SK-N-SH (cell line): ENCODE results near the gene HIPK4. TPM values are rescaled to one million over a fixed set of nuclear protein-coding genes. Genes with fewer than 3 reads are reported as not detected.

ENCODE experiments used
- CTCF ChIA-PET: fragments of 300-600, 350-600 bp; formaldehyde crosslinking; extraction: SDS; loops from one replicate; lab custom pipeline; 2021; lab: Yijun Ruan, JAX
- POLR2A ChIA-PET: fragments of 350-600 bp; sonication (Branson Sonifier 250); formaldehyde crosslinking; extraction: SDS; loops from one replicate; lab custom pipeline; 2020; ENCODE audit warnings: antibody characterized with exemption, inconsistent platforms; lab: Yijun Ruan, JAX
- DNase-seq: peaks from one replicate; pipeline ENCODE4 v3.0.0; 2012
- H2AFZ ChIP-seq: fragments of 200-600 bp; sonication (generic); 2 replicates; pipeline ENCODE4 v1.8.1; 2016; ENCODE audit warnings: antibody characterized with exemption, mild to moderate bottlenecking, low read depth
- H3F3A ChIP-seq: fragments of 200-600 bp; sonication (generic); replicated peaks from 2 replicates; pipeline ENCODE3; 2016; ENCODE audit warnings: antibody characterized with exemption, mild to moderate bottlenecking; ENCODE audit not compliant: insufficient read depth
- H3K27ac ChIP-seq, 2 experiments: fragments of 200-500 bp in 1 of 2; fragments of 200-600 bp in 1 of 2; sonication (Bioruptor generic) in 1 of 2; sonication (generic), shearing (Covaris generic) in 1 of 2; 2 replicates each; pipeline versions ENCODE4 v1.5.1 to v1.6.1; 2014 to 2016; ENCODE audit warnings: low read depth in 2 of 2, inconsistent platforms in 1 of 2, low read length in 1 of 2, mild to moderate bottlenecking in 1 of 2, mixed read lengths in 1 of 2
- H3K27me3 ChIP-seq: fragments of 200-600 bp; sonication (generic), shearing (Covaris generic); 2 replicates; pipeline ENCODE4 v1.6.1; 2016; ENCODE audit warnings: mixed run types; ENCODE audit not compliant: insufficient read depth
- H3K36me3 ChIP-seq, 2 experiments: fragments of 200-500 bp in 1 of 2; fragments of 200-600 bp in 1 of 2; sonication (Bioruptor generic) in 1 of 2; sonication (generic) in 1 of 2; replicated peaks in 1 of 2; 2 replicates each; pipeline versions ENCODE3 to v1.5.1; 2014 to 2016; ENCODE audit warnings: low read length in 1 of 2, mild to moderate bottlenecking in 1 of 2; ENCODE audit not compliant: insufficient read depth in 2 of 2, control insufficient read depth in 1 of 2
- H3K4me1 ChIP-seq, 2 experiments: fragments of 200-500 bp in 1 of 2; fragments of 200-600 bp in 1 of 2; sonication (Bioruptor generic) in 1 of 2; sonication (generic), shearing (Covaris generic) in 1 of 2; 2 replicates each; pipeline versions ENCODE4 v1.5.1 to v1.6.1; 2014 to 2016; ENCODE audit warnings: low read depth in 1 of 2, low read length in 1 of 2, mixed run types in 1 of 2; ENCODE audit not compliant: insufficient read depth in 2 of 2, control insufficient read depth in 1 of 2
- H3K4me2 ChIP-seq: fragments of 200-600 bp; sonication (generic), shearing (Covaris generic); 2 replicates; pipeline ENCODE4 v1.6.1; 2017; ENCODE audit warnings: mixed run types
- H3K4me3 ChIP-seq, 2 experiments: fragments of 200-500 bp in 1 of 2; fragments of 200-600 bp in 1 of 2; sonication (Bioruptor generic) in 1 of 2; sonication (generic), shearing (Covaris generic) in 1 of 2; 2 replicates each; pipeline versions ENCODE4 v1.5.1 to v1.8.1; 2014 to 2016; ENCODE audit warnings: low read depth in 2 of 2, inconsistent platforms in 1 of 2, low read length in 1 of 2, mild to moderate bottlenecking in 1 of 2, mixed read lengths in 1 of 2, moderate library complexity in 1 of 2
- H3K79me2 ChIP-seq: fragments of 200-600 bp; sonication (generic); 2 replicates; pipeline ENCODE4 v1.8.1; 2017; ENCODE audit warnings: mild to moderate bottlenecking; ENCODE audit not compliant: insufficient read depth
- H3K9ac ChIP-seq: fragments of 200-600 bp; sonication (generic); 2 replicates; pipeline ENCODE4 v1.6.1; 2017; ENCODE audit warnings: mixed run types
- H3K9me2 ChIP-seq: fragments of 200-600 bp; sonication (generic); 2 replicates; pipeline ENCODE4 v1.6.1; 2017; ENCODE audit warnings: mixed run types
- H3K9me3 ChIP-seq: fragments of 200-600 bp; sonication (generic); 2 replicates; pipeline ENCODE4 v1.6.1; 2017; ENCODE audit warnings: mixed run types, mild to moderate bottlenecking, moderate library complexity
- H4K20me1 ChIP-seq: fragments of 200-600 bp; sonication (generic); 2 replicates; pipeline ENCODE4 v1.6.1; 2017; ENCODE audit warnings: mild to moderate bottlenecking, mixed run types; ENCODE audit not compliant: insufficient read depth
- CHD2 ChIP-seq: fragments of 150-350 bp; IDR thresholded peaks from 2 replicates; pipeline ENCODE4 v1.6.1; 2018; ENCODE audit warnings: low read length; ENCODE audit not compliant: partially characterized antibody
- EP300 ChIP-seq, 2 experiments: IDR thresholded peaks; 2 replicates each; pipeline versions ENCODE4 v1.4.0 to v1.6.1; 2012; ENCODE audit warnings: borderline replicate concordance in 1 of 2, low read depth in 1 of 2, low read length in 1 of 2
- GABPA ChIP-seq: IDR thresholded peaks from 2 replicates; pipeline ENCODE4 v1.4.0; 2012; ENCODE audit warnings: low read depth, mild to moderate bottlenecking
- GATA2 ChIP-seq: sonication (generic); formaldehyde crosslinking; IDR thresholded peaks from 2 replicates; pipeline ENCODE4 v1.5.0; 2020; ENCODE audit warnings: mild to moderate bottlenecking, missing genetic modification reagents
- JUND ChIP-seq: IDR thresholded peaks from 2 replicates; pipeline ENCODE4 v1.4.0; 2012
- MEF2A ChIP-seq: IDR thresholded peaks from 2 replicates; pipeline ENCODE4 v1.4.0; 2012; ENCODE audit warnings: low read depth, borderline replicate concordance
- RAD21 ChIP-seq: IDR thresholded peaks from 2 replicates; pipeline ENCODE4 v1.6.1; 2012; ENCODE audit warnings: mild to moderate bottlenecking, low read length
- RCOR1 ChIP-seq: fragments of 150-350 bp; IDR thresholded peaks from 2 replicates; pipeline ENCODE4 v1.6.1; 2017; ENCODE audit warnings: antibody characterized with exemption, low read length
- RXRA ChIP-seq: IDR thresholded peaks from 2 replicates; pipeline ENCODE4 v1.4.0; 2012; ENCODE audit warnings: low read depth, mild to moderate bottlenecking, borderline replicate concordance
- TEAD4 ChIP-seq: IDR thresholded peaks from 2 replicates; pipeline ENCODE4 v1.4.0; 2012; ENCODE audit warnings: mild to moderate bottlenecking, borderline replicate concordance; ENCODE audit not compliant: insufficient read depth
- YY1 ChIP-seq: IDR thresholded peaks from 2 replicates; pipeline ENCODE4 v1.4.0; 2012; ENCODE audit warnings: low read depth, mild to moderate bottlenecking
- WGBS: methylation state at CpG from one replicate; pipeline ENCODE4 v1.1.6; 2017; ENCODE audit warnings: low lambda C conversion rate; 5-methylcytosine and 5-hydroxymethylcytosine counted together
- polyA plus RNA-seq, 3 experiments: library from polyadenylated mRNA; depleted of rRNA; stranded (reverse); fragments of >200 nt; gene quantifications; 2 replicates each; pipeline ENCODE4 v1.2.3, GENCODE V29; 2012
- TF ChIP-seq, protein P1 (sequence below): fragments of 150-350 bp; IDR thresholded peaks from 2 replicates; pipeline ENCODE4 v1.6.1; 2016; ENCODE audit warnings: mild to moderate bottlenecking, low read depth, low read length
- TF ChIP-seq, protein P2 (sequence below): IDR thresholded peaks from 2 replicates; pipeline ENCODE4 v1.4.0; 2012; ENCODE audit warnings: low read depth, borderline replicate concordance
- TF ChIP-seq, protein P3 (sequence below): IDR thresholded peaks from 2 replicates; pipeline ENCODE4 v1.4.0; 2012; ENCODE audit warnings: low read depth, borderline replicate concordance
- TF ChIP-seq, protein P4 (sequence below): fragments of 150-350 bp; IDR thresholded peaks from 2 replicates; pipeline ENCODE4 v1.6.1; 2017; ENCODE audit warnings: antibody characterized with exemption, low read length, low read depth, borderline replicate concordance
- TF ChIP-seq, protein P5 (sequence below): IDR thresholded peaks from 2 replicates; pipeline ENCODE4 v1.4.0; 2012; ENCODE audit warnings: low read depth

Gene HIPK4
- polyA plus RNA-seq, 1 of the 3 experiments (the other 2 are of a cell fraction) = 0.23 TPM

DNA sequence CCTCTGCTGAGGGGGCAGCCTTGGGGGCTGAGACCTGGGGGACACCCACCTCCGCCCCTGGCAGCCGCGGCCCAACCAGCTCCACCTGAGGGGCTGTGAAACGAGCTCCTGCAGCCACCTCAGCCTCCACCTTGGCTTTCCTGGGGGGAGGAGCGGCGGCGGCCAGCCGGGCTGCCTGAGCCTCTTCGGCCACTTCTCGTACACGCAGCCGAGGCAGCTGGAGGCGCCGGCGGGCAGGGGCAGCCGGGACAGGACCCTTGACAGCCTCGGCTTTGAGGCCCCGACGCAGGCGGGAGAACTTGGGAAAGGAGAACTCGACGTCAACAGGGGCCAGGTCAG lies 7.6 kb upstream of the HIPK4 start (continued):
- TF ChIP-seq EP300 (IDR thresholded peaks at IDR 0.05; ENCODE audit: borderline replicate concordance in 1 of 2, low read depth in 1 of 2, low read length in 1 of 2) (no peak), RXRA (no peak), JUND (no peak), TEAD4 (no peak), YY1 (no peak), RAD21 (no peak)
- TF ChIP-seq, protein P1, sequence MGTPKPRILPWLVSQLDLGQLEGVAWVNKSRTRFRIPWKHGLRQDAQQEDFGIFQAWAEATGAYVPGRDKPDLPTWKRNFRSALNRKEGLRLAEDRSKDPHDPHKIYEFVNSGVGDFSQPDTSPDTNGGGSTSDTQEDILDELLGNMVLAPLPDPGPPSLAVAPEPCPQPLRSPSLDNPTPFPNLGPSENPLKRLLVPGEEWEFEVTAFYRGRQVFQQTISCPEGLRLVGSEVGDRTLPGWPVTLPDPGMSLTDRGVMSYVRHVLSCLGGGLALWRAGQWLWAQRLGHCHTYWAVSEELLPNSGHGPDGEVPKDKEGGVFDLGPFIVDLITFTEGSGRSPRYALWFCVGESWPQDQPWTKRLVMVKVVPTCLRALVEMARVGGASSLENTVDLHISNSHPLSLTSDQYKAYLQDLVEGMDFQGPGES = no peak

DNA sequence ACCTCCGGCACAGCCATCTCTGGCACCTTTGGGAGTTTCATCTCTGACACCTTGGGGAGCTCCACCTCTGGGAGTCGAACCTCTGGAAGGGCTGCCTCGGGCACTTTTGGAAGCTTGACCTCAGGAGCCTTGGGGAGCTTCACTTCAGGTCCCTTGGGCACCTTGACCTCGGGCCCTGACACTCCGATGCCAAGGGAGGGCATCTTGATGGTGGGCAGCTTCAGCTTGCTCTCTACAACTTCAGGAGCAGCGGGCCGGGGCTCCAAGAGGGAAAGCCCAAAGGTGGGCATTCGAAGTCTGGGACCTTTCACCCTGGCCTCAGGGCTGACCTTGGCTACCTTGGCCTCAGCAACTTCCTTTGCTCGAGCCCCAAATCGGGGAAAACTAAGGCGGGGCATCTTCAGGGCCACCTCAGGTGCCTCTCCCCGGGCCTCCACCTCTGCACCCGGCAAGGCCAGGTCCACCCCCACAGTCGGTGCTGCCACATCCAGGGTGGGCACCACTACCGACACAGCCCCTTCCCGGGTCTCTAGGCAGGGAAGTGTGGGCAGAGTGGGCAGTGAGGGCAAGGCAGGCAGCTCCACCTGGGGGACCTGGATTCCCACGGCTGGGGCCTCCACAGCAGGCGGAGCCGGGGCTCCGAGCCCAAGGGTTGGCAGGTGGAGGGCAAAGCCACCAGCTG lies 7.0 kb upstream of the HIPK4 start:
- Histone ChIP-seq H4K20me1 (no peaks in the 10 kb centered on the region), H3K79me2 (no peaks in the 10 kb centered on the region), H3K9ac (no peak overlapping the region)
- DNase-seq = no peak
- TF ChIP-seq, protein P2, sequence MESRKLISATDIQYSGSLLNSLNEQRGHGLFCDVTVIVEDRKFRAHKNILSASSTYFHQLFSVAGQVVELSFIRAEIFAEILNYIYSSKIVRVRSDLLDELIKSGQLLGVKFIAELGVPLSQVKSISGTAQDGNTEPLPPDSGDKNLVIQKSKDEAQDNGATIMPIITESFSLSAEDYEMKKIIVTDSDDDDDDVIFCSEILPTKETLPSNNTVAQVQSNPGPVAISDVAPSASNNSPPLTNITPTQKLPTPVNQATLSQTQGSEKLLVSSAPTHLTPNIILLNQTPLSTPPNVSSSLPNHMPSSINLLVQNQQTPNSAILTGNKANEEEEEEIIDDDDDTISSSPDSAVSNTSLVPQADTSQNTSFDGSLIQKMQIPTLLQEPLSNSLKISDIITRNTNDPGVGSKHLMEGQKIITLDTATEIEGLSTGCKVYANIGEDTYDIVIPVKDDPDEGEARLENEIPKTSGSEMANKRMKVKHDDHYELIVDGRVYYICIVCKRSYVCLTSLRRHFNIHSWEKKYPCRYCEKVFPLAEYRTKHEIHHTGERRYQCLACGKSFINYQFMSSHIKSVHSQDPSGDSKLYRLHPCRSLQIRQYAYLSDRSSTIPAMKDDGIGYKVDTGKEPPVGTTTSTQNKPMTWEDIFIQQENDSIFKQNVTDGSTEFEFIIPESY = no peak
- no peak for TF ChIP-seq EP300 (IDR thresholded peaks at IDR 0.05; ENCODE audit: borderline replicate concordance in 1 of 2, low read depth in 1 of 2, low read length in 1 of 2)
- no peak for TF ChIP-seq GABPA
- TF ChIP-seq RAD21 = no peak
- TF ChIP-seq JUND = no peak
- TF ChIP-seq, protein P3, sequence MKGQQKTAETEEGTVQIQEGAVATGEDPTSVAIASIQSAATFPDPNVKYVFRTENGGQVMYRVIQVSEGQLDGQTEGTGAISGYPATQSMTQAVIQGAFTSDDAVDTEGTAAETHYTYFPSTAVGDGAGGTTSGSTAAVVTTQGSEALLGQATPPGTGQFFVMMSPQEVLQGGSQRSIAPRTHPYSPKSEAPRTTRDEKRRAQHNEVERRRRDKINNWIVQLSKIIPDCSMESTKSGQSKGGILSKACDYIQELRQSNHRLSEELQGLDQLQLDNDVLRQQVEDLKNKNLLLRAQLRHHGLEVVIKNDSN = no peak
- TF ChIP-seq GATA2 = no peak
- no peak for TF ChIP-seq MEF2A
- no peak for TF ChIP-seq RCOR1
- TF ChIP-seq, protein P4, sequence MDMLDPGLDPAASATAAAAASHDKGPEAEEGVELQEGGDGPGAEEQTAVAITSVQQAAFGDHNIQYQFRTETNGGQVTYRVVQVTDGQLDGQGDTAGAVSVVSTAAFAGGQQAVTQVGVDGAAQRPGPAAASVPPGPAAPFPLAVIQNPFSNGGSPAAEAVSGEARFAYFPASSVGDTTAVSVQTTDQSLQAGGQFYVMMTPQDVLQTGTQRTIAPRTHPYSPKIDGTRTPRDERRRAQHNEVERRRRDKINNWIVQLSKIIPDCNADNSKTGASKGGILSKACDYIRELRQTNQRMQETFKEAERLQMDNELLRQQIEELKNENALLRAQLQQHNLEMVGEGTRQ = no peak
- TF ChIP-seq CHD2 = no peak
- TF ChIP-seq, protein P5, sequence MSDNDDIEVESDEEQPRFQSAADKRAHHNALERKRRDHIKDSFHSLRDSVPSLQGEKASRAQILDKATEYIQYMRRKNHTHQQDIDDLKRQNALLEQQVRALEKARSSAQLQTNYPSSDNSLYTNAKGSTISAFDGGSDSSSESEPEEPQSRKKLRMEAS = no peak
- TF ChIP-seq, all 33 proteins: peak for 0
- H3F3A ChIP-seq = no peaks in the 10 kb centered on the region
- H3K9me2 ChIP-seq = no peaks in the 10 kb centered on the region
- 63% methylated on average over 12 of the region's 20 CpGs for WGBS
- no peak overlapping the region for H2AFZ ChIP-seq
- CTCF ChIA-PET = interaction anchor here (1.3 to 2.4 kb wide), 2 partner anchors 24 to 92 kb away, joined by 3 to 6 read pairs; no protein-coding TSS in a partner anchor
- no peak overlapping the region for H3K27ac ChIP-seq
- no peaks in the 10 kb centered on the region for H3K9me3 ChIP-seq
- H3K4me3 ChIP-seq = no peak overlapping the region
- no peaks in the 10 kb centered on the region for H3K27me3 ChIP-seq
- POLR2A ChIA-PET = no interaction called here
- H3K36me3 ChIP-seq = no peaks in the 10 kb centered on the region
- no peaks in the 10 kb centered on the region; a peak in 1 of 4 replicates for H3K4me1 ChIP-seq
- no peak overlapping the region for H3K4me2 ChIP-seq
